Astrocyte (in vitro differentiated cells and primary cell): Measurements from ENCODE around the gene MAPK8IP3. TPM values are rescaled to one million over a fixed set of nuclear protein-coding genes. Genes with fewer than 3 reads are reported as not detected.

ENCODE experiments used
- DNase-seq: peaks from one replicate; pipeline ENCODE4 v3.0.0-alpha.2; 2010; ENCODE audit warnings: low read depth
- FAIRE-seq: peaks from 2 replicates; lab custom pipeline; 2011; peaks lifted over from hg19 to GRCh38; lab: Jason Lieb, UNC
- H2AFZ ChIP-seq: 2 replicates; pipeline ENCODE4 v1.6.0; 2012; ENCODE audit warnings: low read depth, low read length, inconsistent platforms
- H3K27ac ChIP-seq: 2 replicates; pipeline ENCODE4 v1.5.1; 2011; ENCODE audit warnings: low read depth, low read length, inconsistent platforms
- H3K27me3 ChIP-seq: 2 replicates; pipeline ENCODE4 v1.6.0; 2011; ENCODE audit warnings: low read length, inconsistent platforms; ENCODE audit not compliant: insufficient read depth
- H3K36me3 ChIP-seq: 2 replicates; pipeline ENCODE4 v1.5.1; 2011; ENCODE audit warnings: low read length, inconsistent platforms; ENCODE audit not compliant: insufficient read depth
- H3K4me1 ChIP-seq: 2 replicates; pipeline ENCODE4 v1.5.1; 2011; ENCODE audit warnings: low read length, inconsistent platforms; ENCODE audit not compliant: insufficient read depth
- H3K4me2 ChIP-seq: 2 replicates; pipeline ENCODE4 v1.6.0; 2012; ENCODE audit warnings: low read length, inconsistent platforms
- H3K4me3 ChIP-seq: 2 replicates; pipeline ENCODE4 v1.5.1; 2011; ENCODE audit warnings: low read depth, mild to moderate bottlenecking, low read length, inconsistent platforms; ENCODE audit not compliant: insufficient read depth
- H3K79me2 ChIP-seq: 2 replicates; pipeline ENCODE4 v1.6.0; 2012; ENCODE audit warnings: mild to moderate bottlenecking, low read length, inconsistent platforms; ENCODE audit not compliant: insufficient read depth
- H3K9ac ChIP-seq: 2 replicates; pipeline ENCODE4 v1.6.0; 2012; ENCODE audit warnings: mild to moderate bottlenecking, low read length, inconsistent platforms
- H3K9me3 ChIP-seq: 2 replicates; pipeline ENCODE4 v1.5.1; 2012; ENCODE audit warnings: low read depth, mild to moderate bottlenecking, low read length, inconsistent platforms; ENCODE audit not compliant: insufficient read depth
- H4K20me1 ChIP-seq: 2 replicates; pipeline ENCODE4 v1.6.0; 2012; ENCODE audit warnings: low read length, inconsistent platforms; ENCODE audit not compliant: insufficient read depth
- H3K27ac Mint-ChIP-seq: one replicate; pipeline ENCODE4 v1.8.0; 2021; ENCODE audit warnings: mild to moderate bottlenecking, mixed read lengths; ENCODE audit not compliant: unreplicated experiment
- H3K27me3 Mint-ChIP-seq: one replicate; pipeline ENCODE4 v1.8.0; 2021; ENCODE audit warnings: low read depth, mixed read lengths; ENCODE audit not compliant: unreplicated experiment
- H3K36me3 Mint-ChIP-seq: one replicate; pipeline ENCODE4 v1.8.0; 2021; ENCODE audit warnings: low read depth, mixed read lengths; ENCODE audit not compliant: unreplicated experiment
- H3K4me1 Mint-ChIP-seq: one replicate; pipeline ENCODE4 v1.8.0; 2021; ENCODE audit warnings: low read depth, mixed read lengths; ENCODE audit not compliant: unreplicated experiment
- H3K4me3 Mint-ChIP-seq: one replicate; pipeline ENCODE4 v1.8.0; 2021; ENCODE audit warnings: mild to moderate bottlenecking, moderate library complexity, mixed read lengths; ENCODE audit not compliant: unreplicated experiment
- H3K9me3 Mint-ChIP-seq: one replicate; pipeline ENCODE4 v1.8.0; 2021; ENCODE audit warnings: mild to moderate bottlenecking, mixed read lengths; ENCODE audit not compliant: unreplicated experiment
- EZH2 ChIP-seq: IDR thresholded peaks from 2 replicates; pipeline ENCODE4 v1.6.1; 2012; ENCODE audit warnings: mild to moderate bottlenecking, low read length, inconsistent platforms; ENCODE audit not compliant: insufficient read depth
- total RNA-seq: library from RNA; stranded (reverse); gene quantifications from 2 replicates; pipeline ENCODE4 v1.2.1, GENCODE V29; 2021
- TF ChIP-seq, protein P1 (sequence below): IDR thresholded peaks from 2 replicates; pipeline ENCODE4 v1.5.1; 2011; ENCODE audit warnings: low read depth, mild to moderate bottlenecking, inconsistent platforms, low read length, moderate library complexity; ENCODE audit not compliant: insufficient read depth

The MAPK8IP3 gene
- total RNA-seq, 1 donor from 2014 or later, result 92.4 TPM

DNA sequence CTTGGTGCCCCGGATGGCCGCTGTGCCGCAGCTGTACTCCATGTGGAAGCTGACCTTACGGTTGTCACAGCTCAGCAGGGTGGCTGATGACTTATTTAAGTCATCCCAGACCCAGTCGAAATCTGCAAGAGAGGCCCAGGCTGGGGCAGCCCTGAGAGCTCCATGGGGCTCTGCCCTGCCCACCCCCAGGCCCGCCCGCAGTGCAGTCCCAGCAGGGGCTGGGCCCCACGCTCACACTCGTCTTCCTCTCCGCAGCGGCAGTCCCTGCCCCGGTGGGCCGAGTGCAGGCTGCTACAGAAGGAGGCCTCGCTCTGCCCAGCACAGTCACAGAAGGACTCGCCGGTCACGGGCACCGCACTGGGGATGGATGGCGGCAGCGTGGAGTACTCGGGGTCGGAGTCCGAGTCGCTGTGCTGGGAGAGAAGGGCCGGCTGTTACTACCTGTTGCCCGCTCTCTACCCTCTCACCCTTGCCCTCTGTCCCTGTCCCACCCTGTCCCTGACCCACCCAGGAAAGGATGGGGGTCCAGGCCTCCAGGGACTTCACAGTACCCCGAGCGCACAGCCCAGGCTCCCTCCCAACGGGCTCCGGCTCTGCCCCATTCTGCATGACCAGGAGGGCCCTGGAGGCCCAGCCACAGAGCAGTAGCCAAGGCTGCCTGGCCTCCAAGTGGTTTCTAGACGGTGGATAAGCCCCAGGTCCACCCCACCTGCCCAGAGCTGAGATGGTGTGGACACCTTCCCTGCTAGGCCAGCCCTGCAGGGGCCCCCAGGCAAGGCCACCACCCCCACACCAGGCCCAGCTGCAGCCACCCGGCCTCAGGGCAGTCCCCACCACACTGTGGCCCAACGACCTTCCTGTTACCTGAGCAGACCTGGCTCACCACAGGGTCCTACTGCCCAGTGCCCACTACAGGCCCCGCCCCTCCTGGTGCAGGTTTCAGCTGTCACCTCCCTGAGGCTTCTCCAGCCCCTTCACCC, 72.5 kb downstream of the MAPK8IP3 start:
- H3K4me1 Mint-ChIP-seq, result peaks cover 9% of the 10 kb centered on the region
- Histone ChIP-seq H3K4me3 (no peak overlapping the region), H3K36me3 (no peaks in the 10 kb centered on the region), H3K4me2 (no peak overlapping the region), H3K9me3 (no peaks in the 10 kb centered on the region), H3K27ac (no peak overlapping the region), H3K27me3 (no peaks in the 10 kb centered on the region), H3K4me1 (peaks cover 17% of the 10 kb centered on the region), H3K9ac (no peak overlapping the region), H3K79me2 (peaks cover 48% of the 10 kb centered on the region), H4K20me1 (peaks cover 46% of the 10 kb centered on the region), H2AFZ (no peak overlapping the region)
- FAIRE-seq (no peak), DNase-seq (no peak)
- peaks cover 2% of the 10 kb centered on the region for H3K36me3 Mint-ChIP-seq
- H3K4me3 Mint-ChIP-seq, result no peak overlapping the region
- no peak overlapping the region for H3K27ac Mint-ChIP-seq
- TF ChIP-seq EZH2, result no peak
- TF ChIP-seq, protein P1, sequence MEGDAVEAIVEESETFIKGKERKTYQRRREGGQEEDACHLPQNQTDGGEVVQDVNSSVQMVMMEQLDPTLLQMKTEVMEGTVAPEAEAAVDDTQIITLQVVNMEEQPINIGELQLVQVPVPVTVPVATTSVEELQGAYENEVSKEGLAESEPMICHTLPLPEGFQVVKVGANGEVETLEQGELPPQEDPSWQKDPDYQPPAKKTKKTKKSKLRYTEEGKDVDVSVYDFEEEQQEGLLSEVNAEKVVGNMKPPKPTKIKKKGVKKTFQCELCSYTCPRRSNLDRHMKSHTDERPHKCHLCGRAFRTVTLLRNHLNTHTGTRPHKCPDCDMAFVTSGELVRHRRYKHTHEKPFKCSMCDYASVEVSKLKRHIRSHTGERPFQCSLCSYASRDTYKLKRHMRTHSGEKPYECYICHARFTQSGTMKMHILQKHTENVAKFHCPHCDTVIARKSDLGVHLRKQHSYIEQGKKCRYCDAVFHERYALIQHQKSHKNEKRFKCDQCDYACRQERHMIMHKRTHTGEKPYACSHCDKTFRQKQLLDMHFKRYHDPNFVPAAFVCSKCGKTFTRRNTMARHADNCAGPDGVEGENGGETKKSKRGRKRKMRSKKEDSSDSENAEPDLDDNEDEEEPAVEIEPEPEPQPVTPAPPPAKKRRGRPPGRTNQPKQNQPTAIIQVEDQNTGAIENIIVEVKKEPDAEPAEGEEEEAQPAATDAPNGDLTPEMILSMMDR, result no peak
- H3K9me3 Mint-ChIP-seq, result no peaks in the 10 kb centered on the region
- no peaks in the 10 kb centered on the region for H3K27me3 Mint-ChIP-seq

GRCh38 chr16:1779234-1779701, 73.3 kb downstream of the MAPK8IP3 start:
- Mint-ChIP-seq H3K4me1 (peaks cover 9% of the 10 kb centered on the region), H3K4me3 (no peak overlapping the region), H3K27me3 (no peaks in the 10 kb centered on the region), H3K27ac (no peak overlapping the region), H3K36me3 (peaks cover 2% of the 10 kb centered on the region), H3K9me3 (no peaks in the 10 kb centered on the region)
- no peaks in the 10 kb centered on the region for H3K9me3 ChIP-seq
- no peak for DNase-seq
- FAIRE-seq, result no peak
- H3K4me1 ChIP-seq, result peaks cover 16% of the 10 kb centered on the region
- no peak overlapping the region for H3K4me3 ChIP-seq
- H3K27me3 ChIP-seq, result no peaks in the 10 kb centered on the region
- H3K4me2 ChIP-seq, result no peak overlapping the region
- peaks cover 45% of the 10 kb centered on the region for H4K20me1 ChIP-seq
- H3K36me3 ChIP-seq, result no peaks in the 10 kb centered on the region
- H3K79me2 ChIP-seq, result peaks cover 47% of the 10 kb centered on the region
- H3K9ac ChIP-seq, result no peak overlapping the region
- no peak overlapping the region for H3K27ac ChIP-seq
- no peak overlapping the region for H2AFZ ChIP-seq
- TF ChIP-seq, protein P1, result no peak
- TF ChIP-seq EZH2, result no peak
